DMS53 (cell line): Measurements from ENCODE around the gene SLC15A4.
"Not testable (repeated sequence)": the region's sequence is repeated elsewhere in the genome, so short reads cannot be mapped to it uniquely, and the experiment has no call there.

ENCODE experiments used
- DNase-seq: peaks from one replicate; lab custom pipeline; 2025; lab: John Stamatoyannopoulos, UW

SLC15A4 gene

GRCh38 chr12:128814411-128815261, 9.1 kb downstream of the SLC15A4 start:
- DNase-seq: no peak

- no peak for DNase-seq
Measured at GRCh38 chr12:128813883-128814282, 9.9 kb downstream of the SLC15A4 start.

GRCh38 chr12:128813392-128813791, 10.4 kb downstream of the SLC15A4 start:
- DNase-seq: no peak

GRCh38 chr12:128811806-128812205, 12.0 kb downstream of the SLC15A4 start:
- no peak for DNase-seq

GRCh38 chr12:128810182-128811127, 13.3 kb downstream of the SLC15A4 start:
- no peak for DNase-seq

GRCh38 chr12:128808651-128809050, 15.1 kb downstream of the SLC15A4 start:
- no peak for DNase-seq

GRCh38 chr12:128807161-128807724, 16.5 kb downstream of the SLC15A4 start:
- no peak for DNase-seq

GRCh38 chr12:128806573-128806972, 17.2 kb downstream of the SLC15A4 start:
- DNase-seq: no peak

- not testable (repeated sequence) for DNase-seq
Measured at GRCh38 chr12:128805406-128805805, 18.4 kb downstream of the SLC15A4 start.

GRCh38 chr12:128804762-128805161, 19.0 kb downstream of the SLC15A4 start:
- DNase-seq: no peak

GRCh38 chr12:128803788-128804187, 20.0 kb downstream of the SLC15A4 start:
- no peak for DNase-seq

GRCh38 chr12:128802756-128803155, 21.0 kb downstream of the SLC15A4 start:
- DNase-seq: no peak

- DNase-seq: no peak
Measured at GRCh38 chr12:128801879-128802391, 21.8 kb downstream of the SLC15A4 start.

GRCh38 chr12:128800606-128801005, 23.2 kb downstream of the SLC15A4 start:
- no peak for DNase-seq

GRCh38 chr12:128798571-128799341, 25.0 kb downstream of the SLC15A4 start:
- DNase-seq: no peak

- DNase-seq: no peak
Measured at GRCh38 chr12:128797119-128798118, 26.3 kb downstream of the SLC15A4 start.

GRCh38 chr12:128796439-128797118, 27.2 kb downstream of the SLC15A4 start:
- no peak for DNase-seq

GRCh38 chr12:128795530-128796361, 28.0 kb downstream of the SLC15A4 start:
- DNase-seq: no peak
